Stimulated activated CD8-positive, alpha-beta memory T cell treated with anti-CD3 and anti-CD28 coated beads, Interleukin-15, amount 100 ng/mL, for 24 hours (primary cell): ENCODE results near the gene RERE.

ENCODE experiments used
- DNase-seq: peaks from one replicate; pipeline ENCODE4 v3.0.0-alpha.2; 2020; ENCODE audit warnings: low read depth

The RERE gene

DNA sequence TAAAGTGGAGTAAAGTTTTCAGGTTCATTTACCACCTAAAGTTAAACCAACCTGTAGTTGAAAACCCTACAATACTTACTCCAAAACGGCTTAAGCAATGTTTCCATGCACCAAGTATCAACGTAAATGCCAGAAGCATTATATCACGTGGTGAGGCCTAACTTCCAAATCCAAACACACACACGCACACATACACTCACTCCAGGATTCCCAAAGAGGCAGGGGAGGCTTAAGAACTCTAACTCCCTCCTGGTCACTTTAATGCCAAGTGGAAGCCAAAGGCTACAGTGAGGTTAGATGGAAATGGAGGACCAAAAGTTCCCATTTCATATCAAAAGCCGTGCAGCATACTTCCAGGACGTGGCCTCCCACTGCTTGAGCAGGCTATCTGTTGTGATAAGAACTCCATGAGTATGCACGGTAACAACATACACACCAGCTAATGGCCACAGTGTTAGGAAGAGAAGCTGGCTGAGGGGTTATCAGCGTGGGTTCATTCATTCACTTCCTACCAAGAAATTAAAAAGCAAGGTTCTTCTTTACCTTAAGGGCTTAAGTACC lies 275.4 kb downstream of the RERE start:
- DNase-seq, result no peak

DNA sequence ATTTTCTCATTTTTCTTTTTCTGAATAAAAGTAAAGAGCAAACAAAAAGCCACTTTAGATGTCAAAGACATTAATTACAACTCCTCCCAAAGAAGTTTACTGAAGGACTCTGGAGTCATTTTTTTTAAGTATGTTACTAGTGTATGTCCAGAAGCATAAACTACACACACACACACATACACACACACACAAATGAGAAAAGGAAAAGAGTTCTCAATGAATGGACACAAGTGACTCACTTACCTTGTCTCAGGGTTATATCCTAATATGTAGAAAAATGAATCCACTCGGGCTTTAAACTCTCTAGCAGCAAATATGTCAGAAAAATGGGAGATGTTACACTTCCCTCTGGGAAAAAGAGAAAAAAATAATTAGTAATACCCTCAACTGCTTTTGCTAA lies 276.5 kb downstream of the RERE start:
- DNase-seq, result no peak

DNA sequence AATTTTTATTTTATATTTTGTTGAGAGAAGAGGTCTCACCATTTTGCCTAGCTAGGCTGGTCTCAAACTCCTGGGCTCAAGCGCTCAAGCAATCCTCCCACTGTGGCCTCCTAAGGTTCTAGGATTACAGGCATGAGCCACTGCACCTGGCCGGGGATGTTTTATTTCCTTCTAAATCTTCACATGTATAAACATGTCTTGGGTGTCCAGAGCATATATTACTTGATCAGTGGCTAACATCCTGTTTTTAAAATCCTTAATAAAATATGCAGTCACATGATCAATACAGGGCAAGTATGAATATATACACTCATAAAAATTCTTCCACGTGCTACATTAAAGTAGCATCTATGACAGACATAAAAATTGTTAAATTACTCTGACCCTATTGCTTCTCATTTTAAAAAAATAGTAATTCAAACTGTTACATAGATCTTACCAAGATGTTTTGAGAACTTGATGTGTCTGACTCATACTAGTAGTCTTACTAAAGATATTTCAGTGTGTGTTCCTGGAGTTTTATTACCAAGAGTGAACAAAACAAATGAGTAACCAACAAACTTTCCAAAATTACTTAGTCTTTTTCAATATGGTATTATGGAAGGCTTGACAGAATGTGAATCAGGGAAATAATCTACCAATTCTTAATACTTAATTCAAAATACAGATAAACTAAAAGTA lies 277.0 kb downstream of the RERE start:
- no peak for DNase-seq

DNA sequence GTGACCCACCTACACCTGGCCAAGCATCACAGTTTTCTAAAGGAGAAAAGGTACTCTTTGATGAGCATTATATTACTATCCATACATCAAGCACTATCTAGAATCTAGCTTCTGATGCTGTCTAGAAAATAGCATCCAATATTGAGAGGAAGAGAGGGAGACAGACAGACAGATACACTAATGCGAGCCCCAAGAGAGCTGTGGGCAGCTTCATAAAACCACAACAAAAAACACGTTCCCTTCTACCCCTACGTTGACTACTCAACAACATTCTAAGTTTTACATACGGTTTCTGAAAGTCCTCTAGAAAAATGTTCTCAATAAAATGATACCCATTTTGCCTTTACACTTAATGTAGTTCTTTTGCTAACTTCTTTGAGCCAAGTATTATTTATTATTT lies 277.8 kb downstream of the RERE start:
- no peak for DNase-seq

DNA sequence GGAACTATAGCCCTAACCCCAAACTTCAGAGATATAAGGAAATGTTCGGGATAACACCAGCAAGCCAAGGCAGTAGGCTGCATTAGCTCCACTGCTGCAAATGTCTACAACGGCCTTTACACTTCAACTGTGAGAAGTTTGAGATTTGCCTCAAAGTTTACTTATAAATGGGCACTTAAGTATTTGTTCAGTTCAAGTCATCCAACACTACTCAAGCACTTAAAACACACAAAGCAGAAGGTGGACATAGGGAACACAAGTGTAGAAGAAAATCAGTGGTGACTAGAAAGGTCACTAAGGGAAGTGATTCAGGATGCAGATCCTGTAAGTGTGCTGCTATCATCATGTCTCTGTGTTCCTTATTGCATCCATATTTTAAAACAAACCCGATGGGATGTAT lies 278.9 kb downstream of the RERE start:
- DNase-seq, result no peak

DNA sequence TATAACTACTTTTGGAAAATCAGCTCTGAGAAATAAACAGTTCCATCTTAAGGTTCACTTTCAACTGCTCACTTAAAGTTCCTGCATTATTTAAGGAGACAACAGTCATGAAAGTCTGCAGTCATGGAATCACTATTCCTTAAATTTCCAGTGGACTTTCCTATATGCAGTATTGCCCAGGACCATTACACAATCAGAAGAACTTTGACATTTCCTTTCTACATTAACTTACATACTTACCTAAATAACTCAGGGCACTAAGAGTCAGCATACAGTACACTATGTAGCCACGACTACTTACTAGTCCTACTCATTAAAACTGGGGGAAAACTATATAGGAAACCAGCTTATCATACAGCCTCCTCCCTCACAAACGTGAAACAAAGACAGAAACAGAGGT lies 279.4 kb downstream of the RERE start:
- no peak for DNase-seq

DNA sequence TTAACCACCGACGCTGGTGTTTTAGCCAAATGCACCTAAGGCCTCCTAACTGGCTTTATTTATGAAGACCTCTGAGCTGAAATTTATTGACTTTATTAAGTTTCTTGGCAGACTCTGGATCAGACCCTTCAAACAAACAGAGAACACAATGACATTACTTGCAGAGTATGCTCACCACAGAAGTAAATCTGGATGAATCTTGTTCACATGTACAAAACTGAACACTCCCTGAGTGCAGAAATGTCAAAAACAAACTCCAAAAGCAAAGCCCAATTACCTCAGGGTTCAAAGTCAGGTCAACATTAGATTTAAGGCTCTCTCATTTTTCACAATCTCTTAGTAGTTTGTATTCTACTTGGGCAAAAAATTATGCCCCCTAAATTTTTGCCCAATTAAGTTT lies 280.9 kb downstream of the RERE start:
- no peak for DNase-seq

DNA sequence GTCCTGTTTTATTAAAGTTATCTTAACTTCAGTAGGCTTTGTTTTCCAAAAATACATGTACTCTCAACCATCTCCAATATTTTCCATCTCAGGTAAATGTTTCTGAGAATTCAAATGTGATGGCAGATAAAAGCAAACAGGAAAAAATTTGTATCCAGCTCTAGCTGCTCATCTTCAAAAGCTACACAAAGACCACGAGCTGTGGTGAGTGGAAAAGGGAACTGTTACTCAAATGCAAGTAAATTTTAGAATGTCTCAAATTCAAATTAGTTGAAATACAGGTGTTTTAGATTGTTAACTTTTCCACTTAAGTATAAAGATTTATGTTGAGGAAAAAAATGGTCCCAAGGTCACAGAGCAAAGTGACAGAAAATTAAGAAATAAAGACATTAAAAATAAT lies 283.5 kb downstream of the RERE start:
- DNase-seq, result no peak

DNA sequence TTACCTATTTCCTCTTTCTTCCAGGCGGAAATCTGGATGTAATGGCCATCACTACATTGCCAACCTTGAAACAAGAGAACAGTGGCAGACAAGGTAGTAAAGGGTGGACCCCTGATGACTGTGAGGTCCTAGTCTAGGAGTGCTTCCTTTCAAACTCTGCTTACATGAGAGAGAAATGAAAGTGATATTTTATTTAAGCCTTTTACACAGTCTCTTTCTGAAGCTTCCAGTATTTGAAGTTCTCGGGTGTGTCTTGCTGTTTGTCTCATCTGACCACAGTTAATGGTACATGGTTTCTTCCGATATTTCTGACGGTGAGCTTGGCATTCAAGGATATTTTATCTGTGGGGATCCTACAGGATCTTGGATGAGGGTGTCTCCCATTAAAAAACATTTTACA lies 284.3 kb downstream of the RERE start:
- DNase-seq, result no peak

DNA sequence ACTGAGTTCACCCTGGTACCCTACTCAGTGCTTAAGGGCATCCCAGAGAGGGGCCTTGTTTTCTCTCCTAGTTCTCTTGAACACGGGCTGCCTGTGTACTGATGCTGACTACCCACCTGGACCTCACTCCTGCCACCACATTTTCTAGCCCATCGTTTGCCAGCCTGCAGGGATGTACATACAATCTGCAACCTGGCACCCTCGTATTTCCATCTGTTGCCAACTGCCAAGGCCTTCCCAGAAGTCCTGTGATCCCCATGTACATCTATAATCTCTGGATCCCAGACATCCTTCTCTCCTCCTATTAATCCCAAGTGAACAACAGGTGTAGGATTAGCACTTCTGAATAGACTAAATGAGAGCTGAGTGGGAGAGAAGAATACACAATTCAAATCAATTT lies 287.5 kb downstream of the RERE start:
- no peak for DNase-seq

DNA sequence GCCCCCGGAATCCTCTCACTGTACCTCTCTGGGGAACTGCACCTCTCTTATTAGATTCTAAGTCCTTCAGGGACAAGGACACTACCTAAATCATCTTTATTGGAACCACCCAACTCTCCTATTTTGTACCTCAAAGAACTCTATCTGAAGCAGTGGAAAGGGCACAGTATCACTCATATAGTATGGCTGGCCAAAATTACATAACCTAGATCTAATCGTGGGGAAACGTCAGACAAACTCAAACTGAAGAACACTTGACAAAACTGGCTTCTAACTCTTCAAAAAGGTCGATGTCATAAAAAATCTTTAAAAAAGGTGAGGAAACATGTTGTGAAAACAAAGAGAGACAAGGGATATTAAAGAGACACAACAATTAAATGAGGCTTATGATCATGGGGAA lies 289.5 kb downstream of the RERE start:
- no peak for DNase-seq

DNA sequence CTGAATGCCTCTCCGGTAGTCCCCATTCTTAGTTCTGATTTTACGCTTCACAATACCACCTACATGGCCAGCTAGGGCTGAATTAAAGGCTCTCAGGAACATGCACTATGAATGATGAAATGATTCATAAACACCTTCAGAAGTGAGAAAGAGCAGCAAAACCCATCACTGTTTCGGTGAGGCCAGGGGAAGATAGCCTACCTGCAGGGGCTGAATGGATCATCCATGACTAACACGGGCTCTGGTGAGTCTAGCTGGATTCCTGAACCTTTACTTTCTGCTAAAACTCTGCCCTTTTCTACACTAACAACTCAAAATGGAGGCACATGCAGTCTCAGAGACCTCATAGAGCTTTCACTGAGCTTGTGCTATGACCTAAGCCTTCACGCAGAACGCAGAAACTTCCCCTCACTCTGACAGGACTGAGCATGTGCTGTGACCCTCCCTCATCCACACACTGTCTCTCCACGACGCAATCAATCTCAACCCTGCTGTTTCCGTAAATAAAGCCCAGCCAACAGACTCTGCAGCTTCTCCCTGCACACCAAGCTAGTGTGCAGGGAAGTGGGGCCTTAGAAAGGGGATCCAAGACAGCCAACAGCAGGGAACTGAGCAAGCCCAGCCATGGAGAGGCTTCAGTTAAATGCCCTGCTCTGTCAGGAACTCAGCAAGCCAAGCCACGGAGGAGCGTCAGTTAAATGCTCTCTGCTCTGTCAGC lies 291.7 kb downstream of the RERE start:
- no peak for DNase-seq

DNA sequence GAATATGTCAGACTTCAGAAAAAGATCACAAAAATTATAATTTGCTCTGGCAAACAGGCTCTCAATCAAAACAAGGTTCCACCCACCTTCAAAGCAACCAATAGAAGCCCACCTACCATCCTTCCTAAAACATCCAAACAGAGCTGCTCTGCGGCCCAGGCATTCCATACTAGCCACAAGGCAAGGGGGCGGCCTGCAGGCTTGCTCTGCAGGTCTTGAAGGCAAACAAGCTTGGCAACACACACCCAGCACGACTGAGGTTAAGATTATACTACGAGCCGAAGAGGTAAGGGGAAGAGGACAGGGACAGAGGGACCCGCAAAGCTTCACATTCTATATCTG lies 292.3 kb downstream of the RERE start:
- no peak for DNase-seq

DNA sequence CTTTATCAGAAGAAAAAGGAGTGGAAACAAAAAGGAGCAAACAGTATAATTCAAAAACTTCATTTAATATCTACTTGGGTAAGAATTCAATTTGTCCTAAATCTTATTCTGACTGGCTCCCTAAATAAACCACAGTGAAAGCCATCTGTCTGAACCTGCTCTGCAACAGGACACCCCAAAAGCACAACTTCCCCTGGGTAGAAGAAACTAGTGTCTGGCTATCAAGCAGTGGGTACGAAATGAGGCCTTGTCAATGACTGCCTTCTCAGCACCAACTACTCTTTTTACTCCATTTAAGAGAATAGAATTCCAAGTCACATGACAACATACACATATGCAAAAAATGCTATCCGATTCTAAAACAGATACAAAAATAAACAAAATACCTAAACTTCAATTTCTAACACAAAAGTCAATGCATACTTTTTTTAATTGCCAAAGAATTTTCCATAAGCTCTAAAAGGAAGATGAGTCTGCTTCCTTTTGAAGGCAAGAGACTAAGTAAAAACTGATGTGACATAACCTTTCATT lies 292.7 kb downstream of the RERE start:
- DNase-seq, result no peak

DNA sequence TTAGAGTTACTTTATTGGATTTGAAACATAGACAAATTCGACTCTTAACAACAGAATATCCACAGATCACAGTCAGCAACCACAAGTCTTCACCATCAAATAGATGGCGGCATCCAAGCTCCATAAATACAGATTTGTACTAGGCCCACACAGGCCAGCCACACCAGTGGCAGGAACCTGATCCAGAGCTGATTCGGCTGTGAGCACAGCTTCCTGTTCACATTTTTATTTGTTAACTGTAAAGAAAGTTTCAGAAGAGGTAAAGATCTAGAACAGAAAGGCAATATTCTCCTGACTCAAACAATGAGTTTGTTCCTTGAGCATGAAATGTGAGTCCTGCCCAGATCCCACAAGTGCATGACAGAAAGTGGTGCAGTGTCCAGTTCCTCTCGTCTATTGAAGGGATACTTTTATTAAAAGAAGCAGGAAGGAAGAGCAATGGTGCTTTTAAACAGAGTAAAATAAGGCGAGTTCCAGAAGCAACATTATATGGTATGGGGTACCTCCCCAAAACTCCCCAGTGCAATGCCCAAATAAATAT lies 293.7 kb downstream of the RERE start:
- DNase-seq, result no peak

DNA sequence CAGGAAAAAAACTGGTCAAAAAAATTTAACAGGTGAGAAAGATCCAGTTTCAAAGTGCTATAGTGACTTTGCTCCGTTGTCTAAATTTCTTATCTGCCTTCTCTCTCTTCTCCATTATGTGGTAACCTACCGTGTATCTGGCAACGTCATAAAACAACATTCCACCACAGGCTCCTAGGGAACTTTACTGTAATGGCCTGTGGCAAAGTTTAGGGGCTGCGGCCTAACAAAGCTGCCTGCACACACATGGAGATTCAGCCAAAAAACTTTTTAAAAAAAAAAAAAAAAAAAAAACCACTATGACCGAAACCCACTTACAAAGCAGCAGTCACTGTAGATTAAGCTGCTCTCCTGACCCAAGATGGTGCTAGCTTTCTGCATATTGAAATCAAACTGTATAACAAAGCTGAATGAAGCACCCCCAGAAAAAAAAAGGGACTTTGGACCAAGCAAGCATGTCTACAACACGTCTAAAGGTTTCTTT lies 296.9 kb downstream of the RERE start:
- no peak for DNase-seq

DNA sequence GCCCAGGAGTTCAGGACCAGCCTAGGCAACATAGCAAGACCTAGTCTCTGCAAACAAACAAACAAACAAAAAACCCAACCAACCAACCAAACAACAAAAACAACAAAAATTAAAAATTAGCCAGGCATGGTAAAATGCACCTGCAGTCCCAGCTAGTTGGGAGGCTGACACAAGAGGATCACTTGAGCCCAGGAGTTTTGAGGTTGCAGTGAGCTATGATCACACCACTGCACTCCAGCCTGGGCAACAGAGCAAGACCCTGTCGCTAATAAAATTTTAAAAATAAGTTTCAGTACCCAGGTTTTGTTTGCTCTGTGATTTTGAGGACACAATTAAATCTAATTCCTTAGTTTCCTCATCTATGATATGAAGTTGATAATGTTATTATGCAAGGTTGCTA lies 298.3 kb downstream of the RERE start:
- no peak for DNase-seq

DNA sequence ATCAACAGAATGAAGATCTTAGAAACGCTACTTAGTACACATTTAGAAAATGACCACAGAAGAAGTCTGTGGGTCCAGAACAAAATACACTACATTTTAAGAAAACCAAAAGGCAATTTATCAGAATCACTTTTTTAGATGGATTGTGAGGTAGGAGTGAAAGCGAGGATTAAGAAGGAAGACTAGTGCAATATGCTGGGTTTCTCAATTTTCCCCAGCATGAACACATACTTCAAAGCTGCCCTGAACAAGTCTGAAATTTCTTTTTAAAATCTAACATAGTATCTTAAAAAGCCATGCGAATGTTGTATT lies 299.0 kb downstream of the RERE start:
- no peak for DNase-seq

DNA sequence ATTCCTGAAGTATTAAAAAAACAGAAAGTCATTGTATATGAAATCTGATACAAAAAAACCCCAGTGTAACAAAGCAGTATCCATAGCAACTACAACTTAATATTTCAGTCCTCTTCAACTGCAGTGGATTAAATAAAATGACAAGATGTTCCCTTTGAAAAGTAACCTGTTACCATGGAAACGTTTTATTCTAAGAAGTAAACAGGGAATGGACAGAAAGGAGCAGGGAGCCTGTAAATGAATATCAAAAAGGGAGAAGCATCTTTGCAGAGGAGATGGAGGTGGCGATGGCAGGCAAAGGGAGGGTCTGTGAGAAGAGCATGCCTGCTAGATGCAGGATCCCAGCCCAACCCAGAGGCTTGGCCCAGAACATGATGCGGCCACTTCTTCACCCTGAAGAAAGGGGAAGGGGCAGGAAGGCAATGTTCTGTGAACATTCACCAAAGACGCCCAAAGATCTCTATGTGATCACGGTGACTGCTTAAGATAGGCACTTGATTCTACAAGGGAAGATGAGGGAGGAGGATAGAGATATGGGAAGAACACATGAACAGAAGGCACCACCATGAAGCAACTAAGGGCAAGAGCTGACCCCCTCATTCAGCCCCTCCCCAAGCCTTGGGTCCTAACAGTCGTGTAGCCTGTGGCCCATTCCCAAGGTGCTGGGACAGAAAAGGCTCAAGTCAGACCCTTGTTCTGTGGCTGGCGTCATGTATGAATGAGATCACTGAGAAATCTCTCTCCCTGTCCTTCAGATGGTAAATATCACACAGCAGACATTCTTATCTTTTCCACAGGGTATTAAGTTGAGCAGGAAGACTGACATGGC lies 299.6 kb downstream of the RERE start:
- no peak for DNase-seq

DNA sequence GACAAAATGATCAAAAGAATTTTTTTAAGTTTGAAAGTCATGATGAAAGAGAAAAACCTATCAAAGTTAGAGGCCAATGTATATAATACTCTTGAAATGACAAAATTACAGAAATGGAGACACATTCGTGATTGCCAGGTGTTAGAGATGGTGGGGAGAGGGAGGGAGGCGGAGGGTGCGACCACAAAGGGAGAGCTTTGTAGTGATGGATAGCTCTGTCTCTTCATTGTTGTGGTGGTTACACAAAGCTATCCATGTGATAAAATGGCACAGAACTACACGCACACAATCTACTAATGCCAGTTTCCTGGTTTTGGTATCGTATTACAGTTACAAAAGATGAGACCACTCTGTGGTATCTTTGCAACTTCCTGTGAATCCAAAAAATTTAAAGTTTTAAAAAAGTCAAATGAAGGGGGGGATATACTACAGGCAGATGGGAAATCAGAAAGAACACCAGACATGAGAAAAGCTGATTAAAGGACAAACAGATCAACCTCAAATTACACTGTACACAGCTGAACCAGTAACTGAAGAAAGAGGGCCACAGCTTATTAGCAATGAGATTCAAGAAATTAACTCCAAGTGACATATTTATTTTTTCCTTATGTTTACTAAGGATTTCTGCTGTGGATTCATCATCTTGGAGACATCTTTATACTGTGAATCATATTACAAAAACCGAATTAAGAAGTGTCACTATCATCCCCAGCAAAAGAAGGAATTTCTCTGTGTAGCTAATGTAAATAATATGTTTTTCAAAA lies 300.5 kb downstream of the RERE start:
- no peak for DNase-seq

DNA sequence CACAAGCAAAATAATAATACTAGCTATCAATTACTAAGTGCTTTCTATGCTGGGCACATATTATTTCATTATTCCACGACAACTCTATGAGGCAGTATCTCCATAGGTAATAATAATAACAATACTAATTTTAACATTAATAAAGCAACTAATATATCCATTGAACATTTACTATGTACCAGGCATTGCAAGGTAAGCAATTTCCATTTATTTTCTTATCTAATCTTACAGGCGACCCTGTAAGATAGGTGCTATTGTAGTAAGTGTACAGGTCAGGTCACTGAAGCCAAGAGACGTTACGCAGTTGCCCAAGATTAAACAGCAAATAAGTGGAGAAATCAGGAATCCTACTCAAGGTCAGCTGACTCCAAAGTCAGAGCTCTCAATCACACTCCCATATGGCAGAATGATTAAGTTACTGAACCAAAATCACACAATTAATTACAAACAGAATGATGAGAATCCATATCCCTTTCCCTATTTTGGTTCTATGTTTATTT lies 301.1 kb downstream of the RERE start:
- no peak for DNase-seq

DNA sequence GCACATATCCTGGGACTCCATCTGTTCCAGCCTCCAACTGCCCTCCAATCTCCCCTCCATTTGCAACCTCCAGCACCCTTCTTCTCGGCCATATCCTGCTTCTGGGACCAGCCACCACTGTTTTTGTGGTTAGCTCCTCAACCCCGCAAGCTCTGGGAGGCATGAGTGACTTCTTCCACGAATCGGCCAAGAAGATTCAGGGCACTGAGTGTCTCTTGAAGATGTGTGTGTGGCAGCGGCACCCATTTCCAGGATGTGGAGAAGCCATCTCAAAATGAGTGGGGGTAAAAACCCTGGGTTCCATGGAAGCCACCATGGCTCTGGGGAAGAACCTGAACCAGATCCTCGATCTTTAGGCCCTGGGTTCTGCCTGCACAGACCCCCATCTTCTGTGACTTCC lies 304.9 kb downstream of the RERE start:
- no peak for DNase-seq
